CD14-positive monocyte (primary cell): ENCODE measurements around the gene RPL31. TPM values are rescaled to one million over a fixed set of nuclear protein-coding genes. Genes with fewer than 3 reads are reported as not detected.

Source experiments
- DNase-seq, 3 donors: peaks; one replicate each; pipeline ENCODE4 v3.0.0-alpha.2; 2011 to 2022
- H2AFZ ChIP-seq: 2 replicates; pipeline ENCODE4 v1.6.0; 2012; ENCODE audit warnings: mild to moderate bottlenecking, low read depth, low read length, inconsistent platforms; ENCODE audit not compliant: insufficient read depth, poor library complexity, severe bottlenecking
- H3K27ac ChIP-seq, 2 donors: 1 replicate in 1 of 2; 2 replicates in 1 of 2; pipeline ENCODE4 v1.5.1; 2012 to 2013; ENCODE audit warnings: low read length in 2 of 2, control low read depth in 1 of 2, inconsistent platforms in 1 of 2, low read depth in 1 of 2, mild to moderate bottlenecking in 1 of 2
- H3K27me3 ChIP-seq, 2 donors: one replicate each; pipeline versions ENCODE4 v1.6.0 to v1.6.1; 2011 to 2013; ENCODE audit warnings: low read length in 2 of 2; ENCODE audit not compliant: control insufficient read depth in 2 of 2, insufficient read depth in 2 of 2
- H3K36me3 ChIP-seq, 2 donors: replicated peaks in 1 of 2; 1 replicate in 1 of 2; 2 replicates in 1 of 2; pipeline versions ENCODE4 v1.5.1 to v1.6.1; 2012 to 2013; ENCODE audit warnings: low read length in 2 of 2, control low read depth in 1 of 2, inconsistent platforms in 1 of 2, mild to moderate bottlenecking in 1 of 2; ENCODE audit not compliant: insufficient read depth in 2 of 2, control insufficient read depth in 1 of 2
- H3K4me1 ChIP-seq, 2 donors: 1 replicate in 1 of 2; 2 replicates in 1 of 2; pipeline versions ENCODE4 v1.5.1 to v1.6.1; 2012 to 2013; ENCODE audit warnings: low read length in 2 of 2, control low read depth in 1 of 2, inconsistent platforms in 1 of 2, mild to moderate bottlenecking in 1 of 2, moderate library complexity in 1 of 2; ENCODE audit not compliant: insufficient read depth in 2 of 2, control insufficient read depth in 1 of 2
- H3K4me2 ChIP-seq: replicated peaks from 2 replicates; pipeline ENCODE3; 2012; ENCODE audit warnings: low read length, moderate library complexity, mild to moderate bottlenecking; ENCODE audit not compliant: poor library complexity, severe bottlenecking; ENCODE audit errors: extremely low read depth
- H3K4me3 ChIP-seq, 3 experiments: fragments of 200-600 bp in 1 of 3; sonication (generic) in 1 of 3; replicated peaks in 1 of 3; 1 replicate in 2 of 3; 2 replicates in 1 of 3; pipeline ENCODE4 v1.5.1; 2011 to 2013; ENCODE audit warnings: low read length in 3 of 3, mild to moderate bottlenecking in 3 of 3, control low read depth in 2 of 3, low read depth in 2 of 3, inconsistent platforms in 1 of 3, moderate library complexity in 1 of 3
- H3K79me2 ChIP-seq: 2 replicates; pipeline ENCODE4 v1.6.0; 2012; ENCODE audit warnings: mild to moderate bottlenecking, control low read depth, inconsistent platforms, low read length, moderate library complexity; ENCODE audit not compliant: insufficient read depth
- H3K9ac ChIP-seq: 2 replicates; pipeline ENCODE4 v1.6.0; 2017; ENCODE audit warnings: low read length, mild to moderate bottlenecking; ENCODE audit not compliant: insufficient read depth, poor library complexity, severe bottlenecking
- H3K9me3 ChIP-seq, 2 donors: replicated peaks in 1 of 2; 1 replicate in 1 of 2; 2 replicates in 1 of 2; pipeline versions ENCODE4 v1.5.1 to v1.6.1; 2012 to 2013; ENCODE audit warnings: low read length in 2 of 2, control low read depth in 1 of 2; ENCODE audit not compliant: control insufficient read depth in 1 of 2, insufficient read depth in 1 of 2
- H4K20me1 ChIP-seq: 2 replicates; pipeline ENCODE4 v1.6.0; 2012; ENCODE audit warnings: mild to moderate bottlenecking, low read length, control low read depth, moderate library complexity; ENCODE audit not compliant: insufficient read depth
- H3K27ac Mint-ChIP-seq, 7 donors: one replicate each; pipeline ENCODE4 v1.8.0; 2020; ENCODE audit warnings: mild to moderate bottlenecking in 7 of 7, mixed read lengths in 7 of 7, moderate library complexity in 6 of 7, inconsistent platforms in 2 of 7
- H3K27me3 Mint-ChIP-seq, 3 donors: one replicate each; pipeline ENCODE4 v1.8.0; 2021 to 2022; ENCODE audit warnings: low read depth in 3 of 3, mild to moderate bottlenecking in 3 of 3, mixed read lengths in 3 of 3, moderate library complexity in 3 of 3, inconsistent platforms in 1 of 3
- H3K36me3 Mint-ChIP-seq, 2 donors: one replicate each; pipeline ENCODE4 v1.8.0; 2020; ENCODE audit warnings: mixed read lengths in 2 of 2, inconsistent platforms in 1 of 2, mild to moderate bottlenecking in 1 of 2
- H3K4me1 Mint-ChIP-seq: one replicate; pipeline ENCODE4 v1.8.0; 2020; ENCODE audit warnings: mild to moderate bottlenecking, mixed read lengths
- H3K4me3 Mint-ChIP-seq, 2 donors: one replicate each; pipeline ENCODE4 v1.8.0; 2020; ENCODE audit warnings: mild to moderate bottlenecking in 2 of 2, mixed read lengths in 2 of 2, moderate library complexity in 1 of 2
- H3K9me3 Mint-ChIP-seq, 7 donors: one replicate each; pipeline ENCODE4 v1.8.0; 2020 to 2022; ENCODE audit warnings: mixed read lengths in 7 of 7, mild to moderate bottlenecking in 6 of 7, moderate library complexity in 6 of 7, inconsistent platforms in 2 of 7
- WGBS: methylation state at CpG from one replicate; pipeline ENCODE4 v1.1.5; 2013; ENCODE audit warnings: missing lambda C conversion rate; ENCODE audit not compliant: insufficient coverage; 5-methylcytosine and 5-hydroxymethylcytosine counted together
- intact Hi-C, 2 donors: fragments of 100-400 bp; cut with micrococcal nuclease; formaldehyde crosslinking; loops; one replicate each; pipeline versions ENCODE4 v1.15.0 to v1.15.1; 2023
- polyA plus RNA-seq, 3 donors: library from polyadenylated mRNA; depleted of rRNA in 1 of 3; unstranded in 2 of 3; stranded (reverse) in 1 of 3; fragments of 300-500 nt in 2 of 3; fragments of >200 nt in 1 of 3; fragmentation: Illumina TruSeq in 2 of 3; gene quantifications; 1 replicate in 2 of 3; 2 replicates in 1 of 3; pipeline ENCODE4 v1.2.3, GENCODE V29; 2012 to 2021
- TF ChIP-seq, protein P1 (sequence below): fragments of 200-600 bp; IDR thresholded peaks from one replicate; pipeline ENCODE4 v1.8.0; 2022; ENCODE audit warnings: antibody characterized with exemption, mild to moderate bottlenecking

Gene RPL31
- polyA plus RNA-seq, 3 donors, result 1,537 to 2,299 (median 1,998) TPM

DNA sequence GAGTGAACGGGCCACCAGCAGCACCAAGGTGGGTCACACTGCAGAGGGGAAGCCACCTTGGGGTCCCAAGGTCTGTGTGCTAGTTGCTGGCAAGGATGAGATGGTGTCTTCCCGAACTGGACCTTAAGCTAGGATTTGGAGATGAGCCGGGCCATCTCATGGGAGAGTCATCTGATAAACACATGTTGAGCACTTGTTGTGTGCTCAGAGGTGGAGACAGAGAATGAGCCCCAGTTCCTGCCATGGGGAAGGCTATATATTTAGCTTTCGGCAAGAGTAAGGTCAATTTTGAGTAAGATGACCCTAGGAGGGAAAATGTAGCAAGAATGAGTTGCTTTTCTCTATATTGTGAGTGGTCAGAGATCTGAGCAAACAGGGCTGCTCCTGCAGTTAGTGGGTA, 41.4 kb upstream of the RPL31 start:
- Histone ChIP-seq H3K27me3 (peaks cover 0 to 2% of the 10 kb centered on the region in 2 donors), H4K20me1 (no peaks in the 10 kb centered on the region), H3K9ac (no peak overlapping the region), H2AFZ (no peak overlapping the region), H3K27ac (no peak overlapping the region), H3K9me3 (no peaks in the 10 kb centered on the region), H3K4me2 (no peak overlapping the region), H3K36me3 (no peaks in the 10 kb centered on the region), H3K79me2 (no peaks in the 10 kb centered on the region), H3K4me1 (no peaks in the 10 kb centered on the region), H3K4me3 (no peak overlapping the region)
- Mint-ChIP-seq H3K9me3 (peaks cover 0 to 5% (median 0%) of the 10 kb centered on the region in 7 donors), H3K27me3 (peaks cover 2 to 12% (median 2%) of the 10 kb centered on the region in 3 donors), H3K36me3 (no peaks in the 10 kb centered on the region), H3K4me3 (no peak overlapping the region), H3K4me1 (no peaks in the 10 kb centered on the region), H3K27ac (no peak overlapping the region)
- intact Hi-C loops, result no loop called here
- WGBS, result 92% methylated on average over 4 of the region's 4 CpGs
- TF ChIP-seq, protein P1, sequence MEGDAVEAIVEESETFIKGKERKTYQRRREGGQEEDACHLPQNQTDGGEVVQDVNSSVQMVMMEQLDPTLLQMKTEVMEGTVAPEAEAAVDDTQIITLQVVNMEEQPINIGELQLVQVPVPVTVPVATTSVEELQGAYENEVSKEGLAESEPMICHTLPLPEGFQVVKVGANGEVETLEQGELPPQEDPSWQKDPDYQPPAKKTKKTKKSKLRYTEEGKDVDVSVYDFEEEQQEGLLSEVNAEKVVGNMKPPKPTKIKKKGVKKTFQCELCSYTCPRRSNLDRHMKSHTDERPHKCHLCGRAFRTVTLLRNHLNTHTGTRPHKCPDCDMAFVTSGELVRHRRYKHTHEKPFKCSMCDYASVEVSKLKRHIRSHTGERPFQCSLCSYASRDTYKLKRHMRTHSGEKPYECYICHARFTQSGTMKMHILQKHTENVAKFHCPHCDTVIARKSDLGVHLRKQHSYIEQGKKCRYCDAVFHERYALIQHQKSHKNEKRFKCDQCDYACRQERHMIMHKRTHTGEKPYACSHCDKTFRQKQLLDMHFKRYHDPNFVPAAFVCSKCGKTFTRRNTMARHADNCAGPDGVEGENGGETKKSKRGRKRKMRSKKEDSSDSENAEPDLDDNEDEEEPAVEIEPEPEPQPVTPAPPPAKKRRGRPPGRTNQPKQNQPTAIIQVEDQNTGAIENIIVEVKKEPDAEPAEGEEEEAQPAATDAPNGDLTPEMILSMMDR, result no peak
- no peak for DNase-seq

DNA sequence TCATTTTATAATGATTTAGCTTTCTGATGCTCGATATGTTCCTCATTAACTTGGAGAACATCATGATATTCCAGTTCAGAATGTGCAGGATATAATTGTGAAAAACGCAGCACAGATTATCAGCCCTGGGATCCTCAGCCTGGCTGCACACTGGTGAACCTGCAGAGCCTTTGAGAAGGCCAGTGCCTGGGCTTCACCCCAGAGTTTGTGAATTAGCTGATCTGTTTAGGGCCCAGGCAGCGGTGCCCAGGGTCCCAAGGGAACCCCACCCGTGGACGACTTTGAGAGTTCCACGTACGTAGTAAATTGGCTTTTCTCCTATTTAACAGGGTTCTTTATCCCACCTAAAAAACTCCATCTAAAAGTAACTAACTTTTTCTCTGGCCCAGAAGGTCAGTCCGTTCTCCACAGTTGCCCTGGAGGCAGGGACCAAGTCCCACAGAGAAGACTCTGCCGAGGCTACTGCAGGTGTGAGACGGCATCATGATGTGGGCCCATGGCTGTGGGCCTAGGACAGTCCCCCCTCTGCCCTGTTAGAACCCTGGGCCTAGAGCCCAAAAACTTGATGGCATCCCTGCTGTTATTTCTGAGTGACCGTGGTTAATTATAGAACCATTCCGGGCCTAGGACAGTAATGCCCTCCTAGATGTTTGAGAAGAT, 39.6 kb upstream of the RPL31 start:
- Histone ChIP-seq H3K27me3 (peaks cover 0 to 2% of the 10 kb centered on the region in 2 donors), H3K4me1 (no peaks in the 10 kb centered on the region), H3K79me2 (no peaks in the 10 kb centered on the region), H3K9me3 (no peaks in the 10 kb centered on the region), H3K36me3 (no peaks in the 10 kb centered on the region), H3K4me2 (no peak overlapping the region), H3K4me3 (no peak overlapping the region), H2AFZ (no peak overlapping the region), H3K27ac (no peak overlapping the region), H3K9ac (no peak overlapping the region), H4K20me1 (no peaks in the 10 kb centered on the region)
- intact Hi-C loops, result no loop called here
- H3K4me3 Mint-ChIP-seq, result no peak overlapping the region
- WGBS, result 98% methylated on average over 12 of the region's 12 CpGs
- no peaks in the 10 kb centered on the region for H3K9me3 Mint-ChIP-seq
- no peaks in the 10 kb centered on the region for H3K36me3 Mint-ChIP-seq
- H3K27me3 Mint-ChIP-seq, result peaks cover 3 to 11% (median 6%) of the 10 kb centered on the region in 3 donors
- TF ChIP-seq, protein P1, result no peak
- peak overlapping the region in 1 of 7 donors; percentile 41 for H3K27ac Mint-ChIP-seq
- no peaks in the 10 kb centered on the region for H3K4me1 Mint-ChIP-seq
- DNase-seq, result no peak
